ENCODE results near the gene CATSPERZ.

- no peak for TF ChIP-seq POLR2A (IDR thresholded peaks at IDR 0.05; ENCODE audit: low read length)
- no peak for TF ChIP-seq GATA1 (IDR thresholded peaks at IDR 0.05; ENCODE audit: low read depth, low read length)
Observed at GRCh38 chr11:64276653-64277431, 23.3 kb upstream of the CATSPERZ start.
